WERI-Rb-1 (cell line): ENCODE measurements around the gene UPK3A.
A peak's percentile ranks its signal among the peaks of the same experiment; 100 is the strongest.

Source experiments
- DNase-seq: peaks from one replicate; pipeline ENCODE4 v3.0.0-alpha.2; 2020
- H3K27ac ChIP-seq: fragments of 250-450 bp; sonication (Bioruptor Pico); 2 replicates; pipeline ENCODE4 v1.5.1; 2020; ENCODE audit warnings: mild to moderate bottlenecking, moderate library complexity
- H3K27me3 ChIP-seq: fragments of 250-450 bp; sonication (Bioruptor Pico); 2 replicates; pipeline ENCODE4 v1.5.1; 2021; ENCODE audit warnings: mild to moderate bottlenecking, low read depth, moderate library complexity; ENCODE audit not compliant: insufficient read depth, severe bottlenecking
- H3K36me3 ChIP-seq: fragments of 250-450 bp; sonication (Bioruptor Pico); 2 replicates; pipeline ENCODE4 v1.5.1; 2020; ENCODE audit warnings: mild to moderate bottlenecking, moderate library complexity
- H3K4me3 ChIP-seq: 2 replicates; pipeline ENCODE4 v1.5.1; 2011; ENCODE audit warnings: low read depth, mild to moderate bottlenecking, control low read depth, low read length
- H3K9me3 ChIP-seq: fragments of 250-450 bp; sonication (Bioruptor Pico); 2 replicates; pipeline ENCODE4 v1.5.1; 2021; ENCODE audit warnings: mild to moderate bottlenecking, moderate library complexity; ENCODE audit not compliant: severe bottlenecking
- CTCF ChIP-seq: IDR thresholded peaks from 2 replicates; pipeline ENCODE4 v1.5.1; 2011; ENCODE audit warnings: low read depth, mild to moderate bottlenecking, control low read depth, inconsistent platforms, low read length

Gene UPK3A

GRCh38 chr22:45318168-45318557 lies 33.4 kb downstream of the UPK3A start:
- H3K27ac ChIP-seq: no peak overlapping the region
- no peak overlapping the region for H3K4me3 ChIP-seq
- peaks cover 8% of the 10 kb centered on the region for H3K36me3 ChIP-seq
- H3K9me3 ChIP-seq: no peaks in the 10 kb centered on the region
- TF ChIP-seq CTCF: no peak
- H3K27me3 ChIP-seq: no peaks in the 10 kb centered on the region
- no peak for DNase-seq

GRCh38 chr22:45318558-45319323 lies 34.0 kb downstream of the UPK3A start:
- no peak for TF ChIP-seq CTCF
- Histone ChIP-seq H3K27ac (no peak overlapping the region), H3K4me3 (no peak overlapping the region), H3K27me3 (no peaks in the 10 kb centered on the region), H3K9me3 (no peaks in the 10 kb centered on the region), H3K36me3 (peaks cover 14% of the 10 kb centered on the region)
- DNase-seq: no peak

- Histone ChIP-seq H3K4me3 (no peak overlapping the region), H3K36me3 (peaks cover 19% of the 10 kb centered on the region), H3K9me3 (no peaks in the 10 kb centered on the region), H3K27me3 (no peaks in the 10 kb centered on the region), H3K27ac (no peak overlapping the region)
- DNase-seq: peak; percentile 16
- TF ChIP-seq CTCF: no peak
Measured at GRCh38 chr22:45319324-45319685, 34.6 kb downstream of the UPK3A start.

GRCh38 chr22:45320357-45320976 lies 35.7 kb downstream of the UPK3A start:
- Histone ChIP-seq H3K9me3 (no peaks in the 10 kb centered on the region), H3K27me3 (no peaks in the 10 kb centered on the region), H3K4me3 (no peak overlapping the region), H3K36me3 (peaks cover 20% of the 10 kb centered on the region), H3K27ac (no peak overlapping the region)
- no peak for TF ChIP-seq CTCF
- DNase-seq: no peak

- Histone ChIP-seq H3K9me3 (no peaks in the 10 kb centered on the region), H3K27me3 (no peaks in the 10 kb centered on the region), H3K27ac (no peak overlapping the region), H3K36me3 (peaks cover 22% of the 10 kb centered on the region), H3K4me3 (no peak overlapping the region)
- DNase-seq: no peak
- TF ChIP-seq CTCF: no peak
Measured at GRCh38 chr22:45321827-45322226, 37.1 kb downstream of the UPK3A start.
